H1 (cell line): Measurements from ENCODE around the gene ZNF281. TPM values are rescaled to one million over a fixed set of nuclear protein-coding genes. Genes with fewer than 3 reads are reported as not detected.

Experiments
- CTCF ChIA-PET: fragments of 300-600 bp; sonication (Branson Sonifier 250); formaldehyde crosslinking; loops from one replicate; lab custom pipeline; 2021; ENCODE audit not compliant: partially characterized antibody; lab: Charles Lee
- POLR2A ChIA-PET: fragments of 300-600 bp; sonication (Branson Sonifier 250); formaldehyde crosslinking; loops from one replicate; lab custom pipeline; 2021; ENCODE audit warnings: inconsistent platforms; ENCODE audit not compliant: partially characterized antibody; lab: Charles Lee
- DNase-seq, 2 experiments: peaks; one replicate each; pipeline versions ENCODE4 v3.0.0 to v3.0.0-alpha.2; 2010 to 2022; ENCODE audit warnings: low spot score in 2 of 2, low read depth in 1 of 2, mixed read lengths in 1 of 2
- FAIRE-seq: peaks from 2 replicates; lab custom pipeline; 2011; peaks lifted over from hg19 to GRCh38; lab: Jason Lieb, UNC
- H2AFZ ChIP-seq: 2 replicates; pipeline ENCODE4 v1.8.1; 2012; ENCODE audit warnings: low read length, inconsistent platforms
- H2AK5ac ChIP-seq: 2 replicates; pipeline ENCODE4 v1.6.1; 2013; ENCODE audit warnings: low read depth, low read length
- H2BK120ac ChIP-seq: replicated peaks from 2 replicates; pipeline ENCODE3; 2013; ENCODE audit warnings: low read depth, low read length, inconsistent platforms
- H2BK12ac ChIP-seq: 2 replicates; pipeline ENCODE4 v1.6.1; 2013; ENCODE audit warnings: low read depth, low read length
- H2BK15ac ChIP-seq: 2 replicates; pipeline ENCODE4 v1.6.1; 2013; ENCODE audit warnings: low read length
- H2BK20ac ChIP-seq: 2 replicates; pipeline ENCODE4 v1.6.1; 2013; ENCODE audit warnings: low read length
- H2BK5ac ChIP-seq: 2 replicates; pipeline ENCODE4 v1.6.1; 2013; ENCODE audit warnings: low read depth, low read length
- H3K14ac ChIP-seq: 2 replicates; pipeline ENCODE4 v1.6.1; 2013; ENCODE audit warnings: inconsistent platforms; ENCODE audit not compliant: insufficient read length
- H3K18ac ChIP-seq: 2 replicates; pipeline ENCODE4 v1.6.1; 2013; ENCODE audit warnings: low read length; ENCODE audit errors: extremely low read depth
- H3K23ac ChIP-seq: 2 replicates; pipeline ENCODE4 v1.6.1; 2013; ENCODE audit warnings: inconsistent platforms; ENCODE audit not compliant: insufficient read length
- H3K23me2 ChIP-seq: 2 replicates; pipeline ENCODE4 v1.6.1; 2013; ENCODE audit warnings: low read depth, low read length
- H3K27ac ChIP-seq: 2 replicates; pipeline ENCODE4 v1.6.1; 2011; ENCODE audit warnings: low read depth, low read length, inconsistent platforms
- H3K27me3 ChIP-seq, 4 experiments: replicated peaks in 1 of 4; 1 replicate in 1 of 4; 2 replicates in 3 of 4; pipeline versions ENCODE4 v1.6.1 to v1.8.1; 2011 to 2013; ENCODE audit warnings: low read length in 3 of 4, mild to moderate bottlenecking in 3 of 4, inconsistent platforms in 2 of 4, mixed read lengths in 2 of 4, moderate library complexity in 1 of 4; ENCODE audit not compliant: control insufficient read depth in 3 of 4, insufficient read depth in 3 of 4; ENCODE audit errors: extremely low read depth in 1 of 4
- H3K36me3 ChIP-seq, 4 experiments: 2 replicates each; pipeline versions ENCODE4 v1.6.1 to v1.8.1; 2011 to 2013; ENCODE audit warnings: mild to moderate bottlenecking in 4 of 4, low read length in 3 of 4, moderate library complexity in 2 of 4, control low read depth in 1 of 4, inconsistent platforms in 1 of 4; ENCODE audit not compliant: insufficient read depth in 4 of 4, control insufficient read depth in 2 of 4
- H3K4ac ChIP-seq: replicated peaks from 2 replicates; pipeline ENCODE3; 2013; ENCODE audit warnings: low read length, low read depth, mixed read lengths, inconsistent platforms; ENCODE audit not compliant: insufficient read length
- H3K4me1 ChIP-seq, 4 experiments: replicated peaks in 1 of 4; 1 replicate in 1 of 4; 2 replicates in 3 of 4; pipeline versions ENCODE4 v1.6.1 to v1.8.1; 2011 to 2013; ENCODE audit warnings: low read length in 3 of 4, inconsistent platforms in 2 of 4, mixed read lengths in 1 of 4; ENCODE audit not compliant: insufficient read depth in 4 of 4, control insufficient read depth in 3 of 4
- H3K4me2 ChIP-seq, 2 experiments: 2 replicates each; pipeline versions ENCODE4 v1.6.1 to v1.8.1; 2011 to 2013; ENCODE audit warnings: low read depth in 2 of 2, low read length in 2 of 2, control low read depth in 1 of 2, inconsistent platforms in 1 of 2, mild to moderate bottlenecking in 1 of 2; ENCODE audit not compliant: insufficient read depth in 1 of 2
- H3K4me3 ChIP-seq, 4 experiments: fragments of 200-600, 300-600 bp in 1 of 4; sonication (generic), shearing (Covaris generic), sonication (Bioruptor Twin) in 1 of 4; 2 replicates each; pipeline versions ENCODE4 v1.5.1 to v1.8.1; 2011 to 2016; ENCODE audit warnings: low read length in 4 of 4, low read depth in 3 of 4, control low read depth in 2 of 4, inconsistent platforms in 2 of 4, mild to moderate bottlenecking in 2 of 4, mixed read lengths in 1 of 4, moderate library complexity in 1 of 4; ENCODE audit not compliant: insufficient read depth in 2 of 4; ENCODE audit errors: extremely low read depth in 1 of 4
- H3K56ac ChIP-seq: replicated peaks from 2 replicates; pipeline ENCODE3; 2013; ENCODE audit warnings: low read depth, mild to moderate bottlenecking, mixed read lengths, low read length, inconsistent platforms; ENCODE audit not compliant: insufficient read length
- H3K79me1 ChIP-seq: 2 replicates; pipeline ENCODE4 v1.6.1; 2013; ENCODE audit warnings: low read depth, low read length, control low read depth
- H3K79me2 ChIP-seq, 2 experiments: 2 replicates each; pipeline versions ENCODE4 v1.6.1 to v1.8.1; 2012 to 2013; ENCODE audit warnings: low read length in 2 of 2, mild to moderate bottlenecking in 2 of 2, inconsistent platforms in 1 of 2; ENCODE audit not compliant: insufficient read depth in 2 of 2, control insufficient read depth in 1 of 2
- H3K9ac ChIP-seq, 4 experiments: replicated peaks in 1 of 4; 1 replicate in 1 of 4; 2 replicates in 3 of 4; pipeline versions ENCODE4 v1.6.1 to v1.8.1; 2011 to 2013; ENCODE audit warnings: low read depth in 3 of 4, low read length in 3 of 4, control low read depth in 2 of 4, mild to moderate bottlenecking in 2 of 4, moderate library complexity in 2 of 4, inconsistent platforms in 1 of 4; ENCODE audit errors: extremely low read depth in 1 of 4
- H3K9me3 ChIP-seq, 2 experiments: 2 replicates each; pipeline versions ENCODE4 v1.6.1 to v1.8.1; 2012 to 2013; ENCODE audit warnings: mild to moderate bottlenecking in 2 of 2, moderate library complexity in 2 of 2, control low read depth in 1 of 2, inconsistent platforms in 1 of 2, low read depth in 1 of 2, low read length in 1 of 2, mixed read lengths in 1 of 2; ENCODE audit not compliant: insufficient read depth in 2 of 2
- H4K20me1 ChIP-seq, 2 experiments: replicated peaks in 1 of 2; 2 replicates each; pipeline versions ENCODE3 to v1.8.1; 2011 to 2013; ENCODE audit warnings: inconsistent platforms in 2 of 2, low read length in 2 of 2, mild to moderate bottlenecking in 1 of 2; ENCODE audit not compliant: insufficient read depth in 2 of 2, control insufficient read depth in 1 of 2
- H4K5ac ChIP-seq: 2 replicates; pipeline ENCODE4 v1.6.1; 2013; ENCODE audit warnings: low read length, low read depth, mixed read lengths, inconsistent platforms; ENCODE audit not compliant: insufficient read length
- H4K8ac ChIP-seq: 2 replicates; pipeline ENCODE4 v1.8.0; 2013; ENCODE audit warnings: mild to moderate bottlenecking, moderate library complexity, low read length, inconsistent platforms; ENCODE audit not compliant: insufficient read depth; ENCODE audit errors: extremely low read depth
- H4K91ac ChIP-seq: replicated peaks from 2 replicates; pipeline ENCODE3; 2013; ENCODE audit warnings: low read length, mixed read lengths, inconsistent platforms; ENCODE audit not compliant: insufficient read length
- HDAC6 ChIP-seq: IDR thresholded peaks from one replicate; pipeline ENCODE4 v1.7.1; 2012; ENCODE audit warnings: low read depth, mild to moderate bottlenecking, inconsistent platforms, low read length, moderate library complexity
- KDM1A ChIP-seq: fragments of 200-600, 300-600 bp; sonication (generic); IDR thresholded peaks from 2 replicates; pipeline ENCODE4 v1.7.1; 2016; ENCODE audit warnings: mild to moderate bottlenecking, low read length, borderline replicate concordance
- NRF1 ChIP-seq: IDR thresholded peaks from 2 replicates; pipeline ENCODE4 v1.6.1; 2011; ENCODE audit warnings: mild to moderate bottlenecking, low read depth, low read length, improper control_type of control experiment
- POU5F1 ChIP-seq: IDR thresholded peaks from 2 replicates; pipeline ENCODE4 v1.6.1; 2011; ENCODE audit warnings: low read depth, mild to moderate bottlenecking, low read length, moderate library complexity
- RXRA ChIP-seq: IDR thresholded peaks from 2 replicates; pipeline ENCODE4 v1.6.1; 2011; ENCODE audit warnings: low read depth, mild to moderate bottlenecking, low read length, moderate library complexity; ENCODE audit not compliant: insufficient read depth
- SIN3A ChIP-seq, 2 experiments: IDR thresholded peaks in 1 of 2; conservative IDR thresholded peaks in 1 of 2; 2 replicates each; pipeline ENCODE4 v1.6.1; 2011 to 2012; ENCODE audit warnings: low read length in 2 of 2, improper control_type of control experiment in 1 of 2, low read depth in 1 of 2, mild to moderate bottlenecking in 1 of 2
- WGBS, 2 experiments: shearing (Covaris generic) in 1 of 2; methylation state at CpG; one replicate each; pipeline versions ENCODE4 v1.1.6 to v1.1.7; 2013 to 2015; ENCODE audit warnings: low lambda C conversion rate in 2 of 2, mixed read lengths in 2 of 2, inconsistent platforms in 1 of 2, low coverage in 1 of 2, missing lambda C conversion rate in 1 of 2; ENCODE audit not compliant: insufficient replicate concordance in 2 of 2, insufficient coverage in 1 of 2, insufficient read length in 1 of 2; ENCODE audit errors: extremely low coverage in 1 of 2, missing lambda C conversion rate in 1 of 2; 5-methylcytosine and 5-hydroxymethylcytosine counted together
- polyA plus RNA-seq, 7 experiments: library from polyadenylated mRNA; depleted of rRNA in 3 of 7; stranded (reverse) in 5 of 7; unstranded in 2 of 7; fragments of >200 nt in 5 of 7; fragments of 200-250 nt in 2 of 7; gene quantifications; 1 replicate in 5 of 7; 2 replicates in 1 of 7; 4 replicates in 1 of 7; pipeline versions ENCODE4 v1.2.1 to v1.2.3, GENCODE V29; 2011 to 2013; ENCODE audit warnings: missing spikeins in 2 of 7, mixed read lengths in 2 of 7
- total RNA-seq: library from RNA; stranded (reverse); fragmentation: NEBNext Ultra II Directional; extraction: Animal tissue kit (Norgen Biotek cat#: 25700); gene quantifications from 2 replicates; pipeline ENCODE4 v1.2.1, GENCODE V29; 2021
- TF ChIP-seq, protein P1 (sequence below): IDR thresholded peaks from 2 replicates; pipeline ENCODE4 v1.6.1; 2011; ENCODE audit warnings: low read depth, mild to moderate bottlenecking, low read length; ENCODE audit not compliant: insufficient read depth
- TF ChIP-seq, protein P2 (sequence below): IDR thresholded peaks from 2 replicates; pipeline ENCODE4 v1.6.1; 2012; ENCODE audit warnings: low read length, inconsistent platforms
- TF ChIP-seq, protein P3 (sequence below): IDR thresholded peaks from 2 replicates; pipeline ENCODE4 v1.6.1; 2012; ENCODE audit warnings: inconsistent platforms

The ZNF281 gene
- total and polyA plus RNA-seq, 2 of the 8 experiments (the other 6 are each of a cell fraction or from before 2014, with no cell fraction given): 19.5 to 61.4 TPM

DNA sequence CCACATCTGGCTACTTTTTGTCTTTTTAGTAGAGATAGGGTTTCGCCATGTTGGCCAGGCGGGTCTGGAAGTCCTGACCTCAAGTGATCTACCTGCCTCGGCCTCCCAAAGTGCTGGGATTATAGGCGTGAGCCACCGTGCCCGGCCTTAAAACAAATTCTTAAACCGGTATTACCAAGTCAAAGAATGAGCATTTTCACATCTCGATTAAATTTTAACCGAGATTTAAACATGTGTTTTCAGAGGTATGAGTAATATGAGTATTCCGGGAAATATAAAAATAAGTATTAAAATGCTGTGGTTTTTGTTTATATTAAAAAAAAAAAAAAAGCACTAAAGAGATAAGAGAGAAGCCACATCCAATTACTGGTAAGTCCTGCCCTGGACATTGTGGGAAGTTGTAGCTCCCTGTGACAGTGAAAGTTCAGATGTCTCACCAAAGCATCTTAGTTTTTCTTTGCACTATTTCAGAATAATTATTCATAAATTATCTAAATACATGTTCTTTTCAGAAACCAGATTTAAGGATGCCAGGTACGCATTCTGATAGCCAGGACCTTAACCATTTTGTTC, 24.9 kb downstream of the ZNF281 start:
- Histone ChIP-seq H3K4me2 (no peak overlapping the region), H3K4ac (no peak overlapping the region), H3K9ac (no peak overlapping the region), H3K18ac (no peak overlapping the region), H2BK120ac (no peak overlapping the region), H2BK15ac (no peak overlapping the region), H3K9me3 (no peaks in the 10 kb centered on the region), H3K23me2 (no peaks in the 10 kb centered on the region), H2BK12ac (no peak overlapping the region), H4K5ac (no peak overlapping the region), H4K20me1 (no peaks in the 10 kb centered on the region), H3K27ac (no peak overlapping the region), H3K36me3 (no peaks in the 10 kb centered on the region), H2AK5ac (no peak overlapping the region), H4K91ac (no peak overlapping the region), H3K79me1 (no peaks in the 10 kb centered on the region), H3K4me1 (peaks cover 2 to 9% (median 4%) of the 10 kb centered on the region in 4 experiments; a peak in 5 of 7 replicates), H3K14ac (no peak overlapping the region), H2AFZ (no peak overlapping the region), H2BK20ac (no peak overlapping the region), H3K79me2 (no peaks in the 10 kb centered on the region), H3K4me3 (no peak overlapping the region), H4K8ac (no peak overlapping the region), H3K56ac (no peak overlapping the region), H2BK5ac (no peak overlapping the region), H3K27me3 (no peaks in the 10 kb centered on the region), H3K23ac (no peak overlapping the region)
- CTCF ChIA-PET: interaction anchor here (0.7 kb wide), 1 partner anchor 104 kb away, joined by 3 read pairs; no protein-coding TSS in a partner anchor
- DNase-seq (no peak), FAIRE-seq (no peak)
- WGBS, 2 experiments: 96 to 100% methylated on average over 1 to 11 of the region's 11 CpGs
- POLR2A ChIA-PET: interaction anchor here (0.8 kb wide), 1 partner anchor 13 kb away, joined by 3 read pairs; no protein-coding TSS in a partner anchor
- TF ChIP-seq SIN3A (conservative IDR thresholded peaks at IDR 0.05 in 1 of 2, IDR thresholded peaks at IDR 0.05 in 1 of 2; ENCODE audit: low read depth in 1 of 2, low read length in 2 of 2) (no peak), NRF1 (no peak), HDAC6 (no peak), RXRA (no peak), POU5F1 (no peak), KDM1A (no peak)
- TF ChIP-seq, protein P1, sequence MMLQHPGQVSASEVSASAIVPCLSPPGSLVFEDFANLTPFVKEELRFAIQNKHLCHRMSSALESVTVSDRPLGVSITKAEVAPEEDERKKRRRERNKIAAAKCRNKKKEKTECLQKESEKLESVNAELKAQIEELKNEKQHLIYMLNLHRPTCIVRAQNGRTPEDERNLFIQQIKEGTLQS: no peak
- TF ChIP-seq, protein P2, sequence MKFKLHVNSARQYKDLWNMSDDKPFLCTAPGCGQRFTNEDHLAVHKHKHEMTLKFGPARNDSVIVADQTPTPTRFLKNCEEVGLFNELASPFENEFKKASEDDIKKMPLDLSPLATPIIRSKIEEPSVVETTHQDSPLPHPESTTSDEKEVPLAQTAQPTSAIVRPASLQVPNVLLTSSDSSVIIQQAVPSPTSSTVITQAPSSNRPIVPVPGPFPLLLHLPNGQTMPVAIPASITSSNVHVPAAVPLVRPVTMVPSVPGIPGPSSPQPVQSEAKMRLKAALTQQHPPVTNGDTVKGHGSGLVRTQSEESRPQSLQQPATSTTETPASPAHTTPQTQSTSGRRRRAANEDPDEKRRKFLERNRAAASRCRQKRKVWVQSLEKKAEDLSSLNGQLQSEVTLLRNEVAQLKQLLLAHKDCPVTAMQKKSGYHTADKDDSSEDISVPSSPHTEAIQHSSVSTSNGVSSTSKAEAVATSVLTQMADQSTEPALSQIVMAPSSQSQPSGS: no peak
- TF ChIP-seq, protein P3, sequence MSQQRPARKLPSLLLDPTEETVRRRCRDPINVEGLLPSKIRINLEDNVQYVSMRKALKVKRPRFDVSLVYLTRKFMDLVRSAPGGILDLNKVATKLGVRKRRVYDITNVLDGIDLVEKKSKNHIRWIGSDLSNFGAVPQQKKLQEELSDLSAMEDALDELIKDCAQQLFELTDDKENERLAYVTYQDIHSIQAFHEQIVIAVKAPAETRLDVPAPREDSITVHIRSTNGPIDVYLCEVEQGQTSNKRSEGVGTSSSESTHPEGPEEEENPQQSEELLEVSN: no peak
